IMR-90 (cell line): ENCODE measurements around the gene CLSTN1.

ENCODE experiments used
- CEBPB ChIP-seq: IDR thresholded peaks from 2 replicates; pipeline ENCODE4 v1.6.1; 2012; ENCODE audit warnings: low read depth, low read length, improper control_type of control experiment
- TF ChIP-seq, protein P1 (sequence below): conservative IDR thresholded peaks from 2 replicates; pipeline ENCODE4 v1.5.1; 2012; ENCODE audit warnings: mild to moderate bottlenecking, low read depth, low read length, improper control_type of control experiment

DNA sequence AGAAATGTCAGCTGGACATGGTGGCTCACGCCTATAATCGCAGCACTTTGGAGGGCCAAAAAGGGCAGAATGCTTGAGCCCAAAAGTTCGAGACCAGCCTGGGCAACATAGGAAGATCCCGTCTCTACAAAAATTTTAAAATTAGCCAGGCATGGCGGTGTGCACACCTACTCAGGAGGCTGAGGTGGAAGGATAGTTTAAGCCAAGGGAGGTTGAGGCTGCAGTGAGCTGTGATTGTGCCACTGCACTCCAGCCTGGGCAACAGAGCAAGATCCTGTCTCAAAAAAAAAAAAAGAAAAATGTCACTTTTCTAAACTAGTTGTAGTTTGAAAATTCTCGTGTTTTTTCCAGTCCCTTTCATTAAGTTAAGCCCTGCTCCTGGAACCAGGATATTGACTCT, 9.1 kb downstream of the CLSTN1 start:
- TF ChIP-seq, protein P1, sequence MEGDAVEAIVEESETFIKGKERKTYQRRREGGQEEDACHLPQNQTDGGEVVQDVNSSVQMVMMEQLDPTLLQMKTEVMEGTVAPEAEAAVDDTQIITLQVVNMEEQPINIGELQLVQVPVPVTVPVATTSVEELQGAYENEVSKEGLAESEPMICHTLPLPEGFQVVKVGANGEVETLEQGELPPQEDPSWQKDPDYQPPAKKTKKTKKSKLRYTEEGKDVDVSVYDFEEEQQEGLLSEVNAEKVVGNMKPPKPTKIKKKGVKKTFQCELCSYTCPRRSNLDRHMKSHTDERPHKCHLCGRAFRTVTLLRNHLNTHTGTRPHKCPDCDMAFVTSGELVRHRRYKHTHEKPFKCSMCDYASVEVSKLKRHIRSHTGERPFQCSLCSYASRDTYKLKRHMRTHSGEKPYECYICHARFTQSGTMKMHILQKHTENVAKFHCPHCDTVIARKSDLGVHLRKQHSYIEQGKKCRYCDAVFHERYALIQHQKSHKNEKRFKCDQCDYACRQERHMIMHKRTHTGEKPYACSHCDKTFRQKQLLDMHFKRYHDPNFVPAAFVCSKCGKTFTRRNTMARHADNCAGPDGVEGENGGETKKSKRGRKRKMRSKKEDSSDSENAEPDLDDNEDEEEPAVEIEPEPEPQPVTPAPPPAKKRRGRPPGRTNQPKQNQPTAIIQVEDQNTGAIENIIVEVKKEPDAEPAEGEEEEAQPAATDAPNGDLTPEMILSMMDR = no peak
- no peak for TF ChIP-seq CEBPB
